ENCODE measurements around the gene CYP11A1. TPM values are rescaled to one million over a fixed set of nuclear protein-coding genes. Genes with fewer than 3 reads are reported as not detected.

The CYP11A1 gene
- total RNA-seq, 1 donor from 2014 or later = 0.27 TPM

DNA sequence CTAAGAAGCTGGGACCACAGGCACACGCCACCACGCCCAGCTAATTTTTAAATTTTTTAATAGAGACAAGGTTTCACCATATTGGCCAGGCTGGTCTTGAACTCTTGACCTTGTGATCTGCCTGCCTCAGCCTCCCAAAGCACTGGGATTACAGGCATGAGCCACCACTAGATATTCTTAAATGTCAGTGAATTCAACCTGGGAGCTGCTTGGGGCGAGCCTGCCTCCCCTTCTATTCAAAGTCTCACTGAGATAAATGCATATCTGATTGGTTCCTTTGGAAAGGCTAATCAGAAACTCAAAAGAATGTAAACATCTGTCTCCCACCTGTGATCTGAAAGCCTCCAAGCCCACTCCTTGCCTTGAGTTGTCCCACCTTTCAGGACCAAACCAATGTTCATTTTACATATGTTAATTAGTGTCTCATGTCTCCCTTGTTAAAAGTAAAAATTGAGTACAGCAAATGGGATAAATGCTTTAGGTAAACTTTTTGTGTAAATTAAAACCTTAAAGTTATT lies 15.0 kb downstream of the CYP11A1 start:
- TF ChIP-seq, protein P1, sequence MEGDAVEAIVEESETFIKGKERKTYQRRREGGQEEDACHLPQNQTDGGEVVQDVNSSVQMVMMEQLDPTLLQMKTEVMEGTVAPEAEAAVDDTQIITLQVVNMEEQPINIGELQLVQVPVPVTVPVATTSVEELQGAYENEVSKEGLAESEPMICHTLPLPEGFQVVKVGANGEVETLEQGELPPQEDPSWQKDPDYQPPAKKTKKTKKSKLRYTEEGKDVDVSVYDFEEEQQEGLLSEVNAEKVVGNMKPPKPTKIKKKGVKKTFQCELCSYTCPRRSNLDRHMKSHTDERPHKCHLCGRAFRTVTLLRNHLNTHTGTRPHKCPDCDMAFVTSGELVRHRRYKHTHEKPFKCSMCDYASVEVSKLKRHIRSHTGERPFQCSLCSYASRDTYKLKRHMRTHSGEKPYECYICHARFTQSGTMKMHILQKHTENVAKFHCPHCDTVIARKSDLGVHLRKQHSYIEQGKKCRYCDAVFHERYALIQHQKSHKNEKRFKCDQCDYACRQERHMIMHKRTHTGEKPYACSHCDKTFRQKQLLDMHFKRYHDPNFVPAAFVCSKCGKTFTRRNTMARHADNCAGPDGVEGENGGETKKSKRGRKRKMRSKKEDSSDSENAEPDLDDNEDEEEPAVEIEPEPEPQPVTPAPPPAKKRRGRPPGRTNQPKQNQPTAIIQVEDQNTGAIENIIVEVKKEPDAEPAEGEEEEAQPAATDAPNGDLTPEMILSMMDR (IDR thresholded peaks at IDR 0.05; ENCODE audit: borderline replicate concordance) = no peak
- Histone ChIP-seq H3K4me1 (no peaks in the 10 kb centered on the region), H3K9me3 (replicated peaks) (no peaks in the 10 kb centered on the region), H3K4me3 (no peak overlapping the region), H3K36me3 (no peaks in the 10 kb centered on the region), H3K27me3 (ENCODE audit: low read depth) (peaks cover 25% of the 10 kb centered on the region), H3K27ac (replicated peaks) (no peak overlapping the region)
- intact Hi-C loops (cut with micrococcal nuclease) = no loop called here
- no peak for DNase-seq

DNA sequence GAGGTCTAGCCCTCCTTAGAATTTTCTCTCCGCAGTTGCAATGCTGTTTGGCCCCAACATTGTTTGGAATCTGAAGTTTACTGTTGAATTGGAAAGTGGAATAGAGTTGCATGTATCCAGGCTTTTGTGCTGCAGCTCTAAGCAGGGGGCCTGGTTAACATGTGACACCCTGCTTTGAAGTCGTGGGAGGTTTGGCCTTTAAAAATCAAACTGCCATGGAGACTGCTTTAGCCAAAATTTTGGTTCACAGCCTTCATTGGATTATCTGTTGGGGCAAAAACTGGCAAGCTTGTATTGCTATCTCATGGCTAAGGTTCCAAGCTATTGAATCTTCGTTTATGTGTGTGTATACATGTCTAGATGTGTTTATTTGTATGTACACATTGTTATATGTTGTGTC lies 15.8 kb downstream of the CYP11A1 start:
- no peak for DNase-seq
- no peak overlapping the region for H3K4me3 ChIP-seq
- no peaks in the 10 kb centered on the region for H3K36me3 ChIP-seq
- no peaks in the 10 kb centered on the region for H3K9me3 ChIP-seq (replicated peaks)
- intact Hi-C loops (cut with micrococcal nuclease) = no loop called here
- TF ChIP-seq, protein P1 (IDR thresholded peaks at IDR 0.05; ENCODE audit: borderline replicate concordance) = no peak
- H3K27me3 ChIP-seq (ENCODE audit: low read depth) = peaks cover 27% of the 10 kb centered on the region
- H3K27ac ChIP-seq (replicated peaks) = no peak overlapping the region
- no peaks in the 10 kb centered on the region for H3K4me1 ChIP-seq

DNA sequence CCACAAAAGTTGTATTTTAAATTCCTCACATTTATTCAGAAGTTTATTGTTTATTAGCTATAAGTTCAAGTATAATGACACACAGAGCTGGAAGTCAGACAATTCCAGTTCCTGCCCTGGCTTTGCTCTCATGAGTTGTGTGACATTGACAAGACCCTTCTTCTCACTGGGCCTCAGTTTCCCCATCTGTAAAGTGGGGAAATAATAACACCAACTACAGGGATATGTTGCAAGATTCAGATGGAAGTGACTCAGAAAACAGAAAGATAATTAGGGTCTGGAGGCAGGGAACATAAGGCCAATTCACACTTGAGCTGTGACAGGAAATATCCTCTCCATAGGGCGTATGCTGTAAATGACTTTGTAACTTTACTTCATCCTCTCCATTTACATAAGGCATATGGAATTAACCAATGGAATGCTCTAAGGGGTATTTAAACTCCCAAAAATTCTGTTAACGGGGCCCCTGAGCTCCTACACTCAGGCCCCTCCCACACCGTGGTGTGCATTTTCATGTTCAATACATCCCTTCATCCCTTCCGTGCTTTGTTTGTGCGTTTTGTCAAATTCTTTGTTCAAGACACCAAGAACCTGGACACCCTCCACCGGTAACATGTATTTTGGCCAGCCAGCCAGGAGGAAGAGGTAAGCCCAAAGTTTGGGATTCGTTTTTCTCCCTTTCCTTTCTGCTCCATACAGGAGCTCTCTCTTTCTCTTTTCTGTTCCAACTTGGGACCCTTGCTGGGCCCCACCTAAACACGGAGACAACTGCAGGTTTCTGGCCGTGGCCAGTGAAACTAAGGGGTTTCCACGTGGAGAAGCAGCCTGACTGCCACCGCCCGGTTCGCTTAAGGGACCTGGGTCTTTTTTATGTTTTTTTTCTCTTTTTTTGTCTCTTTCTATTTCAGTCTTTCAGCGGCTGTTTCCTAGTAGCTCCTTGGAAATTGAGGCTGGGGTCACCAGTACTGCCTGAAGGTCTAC lies 16.9 kb downstream of the CYP11A1 start:
- no peak for DNase-seq
- Histone ChIP-seq H3K9me3 (replicated peaks) (no peaks in the 10 kb centered on the region), H3K27ac (replicated peaks) (no peak overlapping the region), H3K4me1 (no peaks in the 10 kb centered on the region), H3K4me3 (no peak overlapping the region), H3K36me3 (no peaks in the 10 kb centered on the region), H3K27me3 (ENCODE audit: low read depth) (peaks cover 18% of the 10 kb centered on the region)
- TF ChIP-seq, protein P1 (IDR thresholded peaks at IDR 0.05; ENCODE audit: borderline replicate concordance) = no peak
- intact Hi-C loops (cut with micrococcal nuclease) = no loop called here

DNA sequence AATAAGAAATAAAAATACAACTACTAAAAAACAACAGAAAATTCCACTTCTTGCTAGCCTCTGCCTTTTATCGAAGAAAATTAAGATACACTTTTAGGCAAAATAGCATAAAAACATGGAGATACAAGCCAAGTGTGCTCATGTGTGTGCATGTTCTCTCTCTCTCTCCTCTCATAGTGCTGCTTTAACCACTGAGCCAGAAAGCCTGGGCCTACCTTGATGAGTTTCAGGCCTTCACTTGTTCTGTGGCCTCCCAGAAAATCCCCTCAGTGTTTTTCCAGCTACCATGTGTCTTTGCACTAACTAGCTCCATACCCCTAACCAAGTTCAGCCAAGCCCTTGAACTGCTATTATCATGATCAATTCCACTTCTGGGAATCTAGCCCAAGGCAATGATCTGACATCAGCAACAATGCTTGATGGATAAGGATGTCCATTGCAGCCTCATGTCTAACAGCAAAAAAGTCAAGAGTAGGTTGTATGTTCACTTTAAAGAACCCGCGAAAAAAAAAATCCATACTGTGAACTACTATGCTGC lies 18.1 kb downstream of the CYP11A1 start:
- Histone ChIP-seq H3K27ac (replicated peaks) (no peak overlapping the region), H3K4me3 (no peak overlapping the region), H3K4me1 (no peaks in the 10 kb centered on the region), H3K27me3 (ENCODE audit: low read depth) (peaks cover 30% of the 10 kb centered on the region), H3K36me3 (no peaks in the 10 kb centered on the region), H3K9me3 (replicated peaks) (no peaks in the 10 kb centered on the region)
- DNase-seq = no peak
- intact Hi-C loops (cut with micrococcal nuclease) = no loop called here
- TF ChIP-seq, protein P1 (IDR thresholded peaks at IDR 0.05; ENCODE audit: borderline replicate concordance) = no peak

DNA sequence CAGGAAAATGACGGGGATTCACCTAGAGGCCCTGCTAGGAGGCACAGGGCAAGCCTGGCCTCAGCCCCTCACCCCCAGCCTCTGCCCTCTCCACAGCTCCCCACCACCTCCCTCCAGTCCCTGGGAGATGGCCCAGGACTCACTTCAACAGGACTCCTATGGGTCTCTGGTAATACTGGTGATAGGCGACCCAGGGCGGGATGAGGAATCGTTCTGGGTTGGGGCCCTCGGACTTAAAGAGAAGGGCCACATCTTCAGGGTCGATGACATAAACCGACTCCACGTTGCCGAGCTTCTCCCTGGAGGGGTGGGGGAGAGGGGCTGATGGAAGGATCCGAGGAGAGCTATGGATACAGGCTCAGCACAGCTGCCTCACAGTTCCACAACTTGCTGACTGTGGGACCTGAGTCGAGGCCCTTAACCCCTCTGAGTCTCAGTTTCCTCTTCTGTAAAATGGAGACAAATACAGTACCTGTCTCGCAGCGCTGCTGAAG lies 19.6 kb downstream of the CYP11A1 start:
- TF ChIP-seq, protein P1 (IDR thresholded peaks at IDR 0.05; ENCODE audit: borderline replicate concordance) = no peak
- DNase-seq = no peak
- H3K36me3 ChIP-seq = no peaks in the 10 kb centered on the region
- H3K9me3 ChIP-seq (replicated peaks) = no peaks in the 10 kb centered on the region
- H3K4me3 ChIP-seq = no peak overlapping the region
- H3K4me1 ChIP-seq = no peaks in the 10 kb centered on the region
- H3K27me3 ChIP-seq (ENCODE audit: low read depth) = peaks cover 37% of the 10 kb centered on the region
- intact Hi-C loops (cut with micrococcal nuclease) = no loop called here
- H3K27ac ChIP-seq (replicated peaks) = no peak overlapping the region
